ENCODE data around the gene BRD2.

BRD2 gene

GRCh38 chr6:32989368-32989767 is 21.0 kb downstream of the BRD2 start:
- CTCF ChIA-PET, result interaction anchor here (1.0 to 10.5 kb wide), 12 partner anchors 10 to 160 kb away, joined by 3 to 167 read pairs (median 6); partner anchors contain the start of gene TAP2
- POLR2A ChIA-PET, result interaction anchor here (1.4 to 12.5 kb wide), 2 partner anchors 10 to 18 kb away, joined by 3 to 271 read pairs; partner anchors contain the start of gene BRD2
- DNase-seq (ENCODE audit: extremely low spot score), result no peak
- no peak for TF ChIP-seq CTCF (IDR thresholded peaks at IDR 0.05; ENCODE audit: control extremely low read depth, extremely low read depth, low read depth, missing control alignments)

DNA sequence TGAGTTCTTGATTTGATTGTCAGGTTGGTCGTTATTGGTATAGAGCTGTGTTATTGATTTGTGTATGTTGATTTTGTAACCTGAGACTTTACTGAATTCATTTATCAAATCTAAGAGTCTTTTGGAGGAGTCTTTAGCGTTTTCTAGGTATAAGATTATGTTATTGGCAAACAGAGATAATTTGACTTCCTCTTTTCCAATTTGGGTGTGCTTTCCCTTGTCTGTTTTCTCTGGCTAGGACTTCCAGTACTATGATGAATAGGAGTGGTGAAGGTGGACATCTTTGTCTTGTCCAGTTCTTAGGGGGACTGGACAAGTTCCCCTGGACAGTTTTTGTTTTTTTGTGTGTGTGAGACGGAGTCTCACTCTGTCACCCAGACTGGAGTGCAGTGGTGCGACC is 23.6 kb downstream of the BRD2 start:
- no peak for TF ChIP-seq CTCF (IDR thresholded peaks at IDR 0.05; ENCODE audit: control extremely low read depth, extremely low read depth, low read depth, missing control alignments)
- CTCF ChIA-PET, result interaction anchor here (0.6 kb wide), 1 partner anchor 58 kb away, joined by 3 read pairs; no protein-coding TSS in a partner anchor
- POLR2A ChIA-PET, result interaction anchor here (0.8 to 1.1 kb wide), 2 partner anchors 98 to 147 kb away, joined by 3 to 4 read pairs; no protein-coding TSS in a partner anchor
- DNase-seq (ENCODE audit: extremely low spot score), result no peak

DNA sequence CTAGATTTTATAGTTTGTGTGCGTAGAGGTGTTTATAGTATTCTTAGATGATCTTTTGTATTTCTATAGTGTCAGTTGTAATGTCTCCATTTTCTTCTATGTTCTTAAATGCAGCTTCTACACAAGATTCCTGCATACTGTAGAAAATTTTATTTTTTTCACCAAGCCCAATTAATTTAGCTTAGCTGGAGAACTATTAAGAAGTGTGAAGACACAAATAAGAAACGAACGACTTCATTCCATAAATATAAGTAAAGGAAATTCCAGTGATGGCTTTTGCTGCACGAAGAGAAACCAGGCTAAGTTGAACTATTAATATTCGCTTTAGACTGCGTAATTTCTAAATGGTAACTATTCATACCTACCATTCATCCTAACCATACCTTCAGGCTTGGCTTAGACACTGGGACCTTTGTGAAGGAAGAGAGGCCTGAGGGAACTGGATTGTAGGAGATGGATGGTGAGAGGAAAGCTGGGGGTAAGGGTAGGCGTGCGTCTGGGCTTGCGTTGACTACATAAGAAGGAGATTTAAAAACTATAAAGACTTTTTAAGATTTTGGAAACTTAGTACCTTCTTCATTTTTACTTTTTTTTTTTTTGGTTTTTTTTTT is 25.1 kb downstream of the BRD2 start:
- CTCF ChIA-PET, result interaction anchor here (0.6 to 1.6 kb wide), 7 partner anchors 8 to 255 kb away, joined by 3 to 15 read pairs (median 3); partner anchors contain the start of gene TAP2
- DNase-seq (ENCODE audit: extremely low spot score), result no peak
- no peak for TF ChIP-seq CTCF (IDR thresholded peaks at IDR 0.05; ENCODE audit: control extremely low read depth, extremely low read depth, low read depth, missing control alignments)
- POLR2A ChIA-PET, result interaction anchor here (0.7 to 1.5 kb wide), 2 partner anchors 22 to 164 kb away, joined by 4 to 10 read pairs; no protein-coding TSS in a partner anchor

GRCh38 chr6:32995448-32995847 is 27.1 kb downstream of the BRD2 start:
- TF ChIP-seq CTCF (IDR thresholded peaks at IDR 0.05; ENCODE audit: control extremely low read depth, extremely low read depth, low read depth, missing control alignments), result no peak
- ChIA-PET POLR2A (no interaction called here), CTCF (interaction anchor here (0.9 to 2.2 kb wide), 2 partner anchors 10 to 62 kb away, joined by 3 to 5 read pairs; no protein-coding TSS in a partner anchor)
- DNase-seq (ENCODE audit: extremely low spot score), result no peak

- ChIA-PET CTCF (interaction anchor here (0.7 to 2.5 kb wide), 25 partner anchors 9 to 247 kb away, joined by 3 to 15 read pairs (median 3); partner anchors contain the start of gene HLA-DPA1), POLR2A (no interaction called here)
- DNase-seq (ENCODE audit: extremely low spot score), result peak; percentile 60
- peak; percentile 31 for TF ChIP-seq CTCF (IDR thresholded peaks at IDR 0.05; ENCODE audit: control extremely low read depth, extremely low read depth, low read depth, missing control alignments)
These were observed 31.7 kb downstream of the BRD2 start for GRCh38 chr6:33000055-33000454.

GRCh38 chr6:33001685-33002084 is 33.3 kb downstream of the BRD2 start:
- no peak for TF ChIP-seq CTCF (IDR thresholded peaks at IDR 0.05; ENCODE audit: control extremely low read depth, extremely low read depth, low read depth, missing control alignments)
- ChIA-PET POLR2A (interaction anchor here (1.0 kb wide), 1 partner anchor 30 kb away, joined by 3 read pairs; no protein-coding TSS in a partner anchor), CTCF (interaction anchor here (1.3 to 2.1 kb wide), 8 partner anchors 9 to 180 kb away, joined by 3 to 15 read pairs (median 8); no protein-coding TSS in a partner anchor)
- DNase-seq (ENCODE audit: extremely low spot score), result no peak
